ENCODE results near the gene ABRACL. TPM values are rescaled to one million over a fixed set of nuclear protein-coding genes. Genes with fewer than 3 reads are reported as not detected.
"Not testable (repeated sequence)": the region's sequence is repeated elsewhere in the genome, so short reads cannot be mapped to it uniquely, and the experiment has no call there.

The ABRACL gene
- total RNA-seq, 1 experiment from 2014 or later: 117 TPM

GRCh38 chr6:139019722-139020121 is 8.8 kb upstream of the ABRACL start:
- no peak overlapping the region for H3K27ac Mint-ChIP-seq
- H3K27me3 Mint-ChIP-seq (ENCODE audit: low read depth): no peaks in the 10 kb centered on the region; the same call in 1 of the 2 replicates
- ChIA-PET CTCF (interaction anchor here (0.6 kb wide), 1 partner anchor 121 kb away, joined by 3 read pairs; no protein-coding TSS in a partner anchor), POLR2A (no interaction called here)
- peaks cover 26% of the 10 kb centered on the region for H3K4me1 Mint-ChIP-seq
- TF ChIP-seq ZNF423 (CRISPR knock-in tag; IDR thresholded peaks at IDR 0.05) (no peak), IRF2 (CRISPR knock-in tag; IDR thresholded peaks at IDR 0.05; ENCODE audit: borderline replicate concordance, low read depth) (no peak), ERG (CRISPR knock-in tag; IDR thresholded peaks at IDR 0.05) (no peak), MXD4 (CRISPR knock-in tag; IDR thresholded peaks at IDR 0.05; ENCODE audit: borderline replicate concordance) (no peak)
- no peaks in the 10 kb centered on the region for H3K9me3 Mint-ChIP-seq
- no peak overlapping the region for H3K4me3 Mint-ChIP-seq
- ATAC-seq (no peak), DNase-seq (ENCODE audit: low spot score) (no peak)
- H3K36me3 Mint-ChIP-seq: no peaks in the 10 kb centered on the region

- H3K9me3 Mint-ChIP-seq: no peaks in the 10 kb centered on the region
- no peak overlapping the region for H3K27ac Mint-ChIP-seq
- no peaks in the 10 kb centered on the region for H3K36me3 Mint-ChIP-seq
- H3K27me3 Mint-ChIP-seq (ENCODE audit: low read depth): no peaks in the 10 kb centered on the region; the same call in 1 of the 2 replicates
- CTCF ChIA-PET: no interaction called here
- TF ChIP-seq IRF1 (CRISPR knock-in tag; IDR thresholded peaks at IDR 0.05) (no peak), NR3C1 (CRISPR knock-in tag; conservative IDR thresholded peaks at IDR 0.05; ENCODE audit: low read depth) (no peak), E2F1 (CRISPR knock-in tag; IDR thresholded peaks at IDR 0.05) (no peak), MLX (CRISPR knock-in tag; IDR thresholded peaks at IDR 0.05) (no peak), ZMAT4 (CRISPR knock-in tag; IDR thresholded peaks at IDR 0.05) (no peak), TP53 (CRISPR knock-in tag; IDR thresholded peaks at IDR 0.05) (no peak), EMX1 (CRISPR knock-in tag; IDR thresholded peaks at IDR 0.05) (no peak), MAX (CRISPR knock-in tag; IDR thresholded peaks at IDR 0.05) (no peak), ZNF317 (CRISPR knock-in tag; IDR thresholded peaks at IDR 0.05; ENCODE audit: borderline replicate concordance, low read depth) (no peak), ZNF121 (CRISPR knock-in tag; IDR thresholded peaks at IDR 0.05) (no peak), RORB (CRISPR knock-in tag; IDR thresholded peaks at IDR 0.05) (no peak), ATF1 (CRISPR knock-in tag; IDR thresholded peaks at IDR 0.05) (no peak), TEAD4 (CRISPR knock-in tag; IDR thresholded peaks at IDR 0.05) (no peak)
- H3K4me3 Mint-ChIP-seq: no peak overlapping the region
- peaks cover 26% of the 10 kb centered on the region for H3K4me1 Mint-ChIP-seq
- ATAC-seq (no peak), DNase-seq (ENCODE audit: low spot score) (no peak)
- POLR2A ChIA-PET: no interaction called here
These were observed 7.9 kb upstream of the ABRACL start for GRCh38 chr6:139020689-139021088.

- H3K4me1 Mint-ChIP-seq: peaks cover 24% of the 10 kb centered on the region
- CTCF ChIA-PET; H3K27ac Mint-ChIP-seq; H3K36me3 Mint-ChIP-seq; ATAC-seq; POLR2A ChIA-PET; DNase-seq (ENCODE audit: low spot score); H3K4me3 Mint-ChIP-seq; H3K27me3 Mint-ChIP-seq (ENCODE audit: low read depth); H3K9me3 Mint-ChIP-seq: not testable (repeated sequence)
These were observed 3.1 kb upstream of the ABRACL start for GRCh38 chr6:139025416-139025815.

Data from WTC11 (cell line).